ENCODE results near the gene KCNIP1. TPM values are rescaled to one million over a fixed set of nuclear protein-coding genes. Genes with fewer than 3 reads are reported as not detected.

KCNIP1 gene
- total RNA-seq, 2 experiments from 2014 or later, result not detected

GRCh38 chr5:170773024-170773985 lies 269.5 kb downstream of the KCNIP1 start:
- Histone ChIP-seq H3K4me3 (ENCODE audit: low read length) (no peak overlapping the region), H3K4me1 (ENCODE audit: insufficient read depth, low read length) (no peaks in the 10 kb centered on the region), H3K27me3 (ENCODE audit: control insufficient read depth in 1 of 2, insufficient read depth in 2 of 2, low read length in 2 of 2) (no peaks in the 10 kb centered on the region), H3K27ac (ENCODE audit: low read depth in 1 of 2, low read length in 2 of 2) (no peak overlapping the region), H3K36me3 (ENCODE audit: insufficient read depth, low read length) (no peaks in the 10 kb centered on the region), H3K9me3 (ENCODE audit: control insufficient read depth in 1 of 2, insufficient read depth in 1 of 2, low read length in 2 of 2) (no peaks in the 10 kb centered on the region)
- TF ChIP-seq CTCF (IDR thresholded peaks at IDR 0.05), result no peak
- Mint-ChIP-seq H3K27me3 (peaks cover 10% of the 10 kb centered on the region), H3K9me3 (no peaks in the 10 kb centered on the region), H3K4me3 (no peak overlapping the region), H3K4me1 (ENCODE audit: low read depth) (no peaks in the 10 kb centered on the region), H3K36me3 (ENCODE audit: low read depth) (no peaks in the 10 kb centered on the region), H3K27ac (no peak overlapping the region)
- POLR2A ChIA-PET, result no interaction called here
- ATAC-seq (ENCODE audit: poor library complexity) (no peak), DNase-seq (no peak)
- intact Hi-C loops (cut with DNase I, micrococcal nuclease), result no loop called here
- CTCF ChIA-PET, result no interaction called here

- no peaks in the 10 kb centered on the region for H3K36me3 Mint-ChIP-seq (ENCODE audit: low read depth)
- H3K4me3 Mint-ChIP-seq, result no peak overlapping the region
- no peaks in the 10 kb centered on the region for H3K27me3 ChIP-seq (ENCODE audit: control insufficient read depth in 1 of 2, insufficient read depth in 2 of 2, low read length in 2 of 2)
- H3K4me3 ChIP-seq (ENCODE audit: low read length), result no peak overlapping the region
- intact Hi-C loops (cut with DNase I, micrococcal nuclease), result no loop called here
- peaks cover 5% of the 10 kb centered on the region for H3K27me3 Mint-ChIP-seq
- H3K9me3 ChIP-seq (ENCODE audit: control insufficient read depth in 1 of 2, insufficient read depth in 1 of 2, low read length in 2 of 2), result no peaks in the 10 kb centered on the region
- DNase-seq (no peak), ATAC-seq (ENCODE audit: poor library complexity) (no peak)
- TF ChIP-seq CTCF (IDR thresholded peaks at IDR 0.05), result no peak
- H3K9me3 Mint-ChIP-seq, result no peaks in the 10 kb centered on the region
- no peaks in the 10 kb centered on the region for H3K4me1 ChIP-seq (ENCODE audit: insufficient read depth, low read length)
- POLR2A ChIA-PET, result no interaction called here
- CTCF ChIA-PET, result no interaction called here
- no peak overlapping the region for H3K27ac Mint-ChIP-seq
- no peaks in the 10 kb centered on the region for H3K4me1 Mint-ChIP-seq (ENCODE audit: low read depth)
- H3K36me3 ChIP-seq (ENCODE audit: insufficient read depth, low read length), result no peaks in the 10 kb centered on the region
- no peak overlapping the region for H3K27ac ChIP-seq (ENCODE audit: low read depth in 1 of 2, low read length in 2 of 2)
Observed at GRCh38 chr5:170774831-170775230, 271.0 kb downstream of the KCNIP1 start.

- intact Hi-C loops (cut with DNase I, micrococcal nuclease), result no loop called here
- no peak overlapping the region for H3K4me3 ChIP-seq (ENCODE audit: low read length)
Observed at GRCh38 chr5:170781946-170782345, 278.1 kb downstream of the KCNIP1 start.

More at GRCh38 chr5:170781946-170782345, 278.1 kb downstream of the KCNIP1 start:
- Histone ChIP-seq H3K4me1 (ENCODE audit: insufficient read depth, low read length) (no peaks in the 10 kb centered on the region), H3K9me3 (ENCODE audit: control insufficient read depth in 1 of 2, insufficient read depth in 1 of 2, low read length in 2 of 2) (no peaks in the 10 kb centered on the region), H3K27ac (ENCODE audit: low read depth in 1 of 2, low read length in 2 of 2) (no peak overlapping the region), H3K27me3 (ENCODE audit: control insufficient read depth in 1 of 2, insufficient read depth in 2 of 2, low read length in 2 of 2) (peaks cover 0 to 6% of the 10 kb centered on the region in 2 experiments), H3K36me3 (ENCODE audit: insufficient read depth, low read length) (no peaks in the 10 kb centered on the region)
- TF ChIP-seq CTCF (IDR thresholded peaks at IDR 0.05), result no peak
- H3K4me3 Mint-ChIP-seq, result no peak overlapping the region
- H3K27me3 Mint-ChIP-seq, result no peaks in the 10 kb centered on the region
- ChIA-PET POLR2A (no interaction called here), CTCF (no interaction called here)
- no peaks in the 10 kb centered on the region for H3K4me1 Mint-ChIP-seq (ENCODE audit: low read depth)
- H3K27ac Mint-ChIP-seq, result no peak overlapping the region
- H3K36me3 Mint-ChIP-seq (ENCODE audit: low read depth), result no peaks in the 10 kb centered on the region
- ATAC-seq (ENCODE audit: poor library complexity) (no peak), DNase-seq (no peak)
- no peaks in the 10 kb centered on the region for H3K9me3 Mint-ChIP-seq

All from CD4-positive, alpha-beta T cell (primary cell).